Measurements from ENCODE around the gene IL1RAP.

The IL1RAP gene

GRCh38 chr3:190641564-190641963 lies 127.7 kb downstream of the IL1RAP start:
- Histone ChIP-seq H2AFZ (no peak overlapping the region), H3K9me3 (ENCODE audit: control insufficient read depth, low read length) (no peaks in the 10 kb centered on the region), H3K4me1 (no peaks in the 10 kb centered on the region), H3K27me3 (ENCODE audit: control insufficient read depth, insufficient read depth, low read length) (no peaks in the 10 kb centered on the region), H3K4me3 (ENCODE audit: low read depth, low read length) (no peak overlapping the region), H3K4me2 (ENCODE audit: low read length) (no peak overlapping the region), H3K36me3 (ENCODE audit: control insufficient read depth, insufficient read depth, low read length) (no peaks in the 10 kb centered on the region), H3K9ac (no peak overlapping the region), H3K27ac (no peak overlapping the region), H3K79me2 (no peaks in the 10 kb centered on the region)
- TF ChIP-seq CTCF (IDR thresholded peaks at IDR 0.05) = no peak

- no peak overlapping the region for H3K4me3 ChIP-seq (ENCODE audit: low read depth, low read length)
- no peak overlapping the region for H2AFZ ChIP-seq
- H3K79me2 ChIP-seq = no peaks in the 10 kb centered on the region
- no peaks in the 10 kb centered on the region for H3K27me3 ChIP-seq (ENCODE audit: control insufficient read depth, insufficient read depth, low read length)
- no peaks in the 10 kb centered on the region for H3K36me3 ChIP-seq (ENCODE audit: control insufficient read depth, insufficient read depth, low read length)
- no peak for TF ChIP-seq CTCF (IDR thresholded peaks at IDR 0.05)
- H3K4me2 ChIP-seq (ENCODE audit: low read length) = no peak overlapping the region
- no peak overlapping the region for H3K27ac ChIP-seq
- no peak overlapping the region for H3K9ac ChIP-seq
- H3K9me3 ChIP-seq (ENCODE audit: control insufficient read depth, low read length) = no peaks in the 10 kb centered on the region
- H3K4me1 ChIP-seq = no peaks in the 10 kb centered on the region
These were observed 128.1 kb downstream of the IL1RAP start for GRCh38 chr3:190642016-190642415.

- Histone ChIP-seq H3K36me3 (ENCODE audit: control insufficient read depth, insufficient read depth, low read length) (no peaks in the 10 kb centered on the region), H3K27me3 (ENCODE audit: control insufficient read depth, insufficient read depth, low read length) (no peaks in the 10 kb centered on the region), H3K9me3 (ENCODE audit: control insufficient read depth, low read length) (no peaks in the 10 kb centered on the region), H3K4me1 (no peaks in the 10 kb centered on the region), H3K79me2 (no peaks in the 10 kb centered on the region), H2AFZ (no peak overlapping the region), H3K4me2 (ENCODE audit: low read length) (no peak overlapping the region), H3K9ac (no peak overlapping the region), H3K4me3 (ENCODE audit: low read depth, low read length) (no peak overlapping the region), H3K27ac (no peak overlapping the region)
- TF ChIP-seq CTCF (IDR thresholded peaks at IDR 0.05) = no peak
These were observed 130.2 kb downstream of the IL1RAP start for GRCh38 chr3:190644035-190644434.

GRCh38 chr3:190644766-190645165 lies 130.9 kb downstream of the IL1RAP start:
- H3K79me2 ChIP-seq = no peaks in the 10 kb centered on the region
- TF ChIP-seq CTCF (IDR thresholded peaks at IDR 0.05) = no peak
- no peak overlapping the region for H3K27ac ChIP-seq

GRCh38 chr3:190645932-190646460 lies 132.1 kb downstream of the IL1RAP start:
- Histone ChIP-seq H3K36me3 (ENCODE audit: control insufficient read depth, insufficient read depth, low read length) (no peaks in the 10 kb centered on the region), H3K27ac (no peak overlapping the region), H3K79me2 (no peaks in the 10 kb centered on the region), H3K9me3 (ENCODE audit: control insufficient read depth, low read length) (no peaks in the 10 kb centered on the region), H3K4me1 (no peaks in the 10 kb centered on the region), H3K4me2 (ENCODE audit: low read length) (no peak overlapping the region), H3K27me3 (ENCODE audit: control insufficient read depth, insufficient read depth, low read length) (no peaks in the 10 kb centered on the region), H2AFZ (no peak overlapping the region), H3K9ac (no peak overlapping the region), H3K4me3 (ENCODE audit: low read depth, low read length) (no peak overlapping the region)
- no peak for TF ChIP-seq CTCF (IDR thresholded peaks at IDR 0.05)

More at GRCh38 chr3:190644766-190645165, 130.9 kb downstream of the IL1RAP start:
- Histone ChIP-seq H3K4me2 (ENCODE audit: low read length) (no peak overlapping the region), H3K9ac (no peak overlapping the region), H2AFZ (no peak overlapping the region), H3K36me3 (ENCODE audit: control insufficient read depth, insufficient read depth, low read length) (no peaks in the 10 kb centered on the region), H3K4me3 (ENCODE audit: low read depth, low read length) (no peak overlapping the region), H3K4me1 (no peaks in the 10 kb centered on the region), H3K27me3 (ENCODE audit: control insufficient read depth, insufficient read depth, low read length) (no peaks in the 10 kb centered on the region), H3K9me3 (ENCODE audit: control insufficient read depth, low read length) (no peaks in the 10 kb centered on the region)

Data from parathyroid adenoma (tissue), 2 donors.